ENCODE results near the gene FEM1A. TPM values are rescaled to one million over a fixed set of nuclear protein-coding genes. Genes with fewer than 3 reads are reported as not detected.

FEM1A gene
- total and polyA plus RNA-seq, 2 of the 13 experiments (the other 11 are each of a cell fraction or from before 2014, with no cell fraction given) = 3.2 to 10.8 TPM

DNA sequence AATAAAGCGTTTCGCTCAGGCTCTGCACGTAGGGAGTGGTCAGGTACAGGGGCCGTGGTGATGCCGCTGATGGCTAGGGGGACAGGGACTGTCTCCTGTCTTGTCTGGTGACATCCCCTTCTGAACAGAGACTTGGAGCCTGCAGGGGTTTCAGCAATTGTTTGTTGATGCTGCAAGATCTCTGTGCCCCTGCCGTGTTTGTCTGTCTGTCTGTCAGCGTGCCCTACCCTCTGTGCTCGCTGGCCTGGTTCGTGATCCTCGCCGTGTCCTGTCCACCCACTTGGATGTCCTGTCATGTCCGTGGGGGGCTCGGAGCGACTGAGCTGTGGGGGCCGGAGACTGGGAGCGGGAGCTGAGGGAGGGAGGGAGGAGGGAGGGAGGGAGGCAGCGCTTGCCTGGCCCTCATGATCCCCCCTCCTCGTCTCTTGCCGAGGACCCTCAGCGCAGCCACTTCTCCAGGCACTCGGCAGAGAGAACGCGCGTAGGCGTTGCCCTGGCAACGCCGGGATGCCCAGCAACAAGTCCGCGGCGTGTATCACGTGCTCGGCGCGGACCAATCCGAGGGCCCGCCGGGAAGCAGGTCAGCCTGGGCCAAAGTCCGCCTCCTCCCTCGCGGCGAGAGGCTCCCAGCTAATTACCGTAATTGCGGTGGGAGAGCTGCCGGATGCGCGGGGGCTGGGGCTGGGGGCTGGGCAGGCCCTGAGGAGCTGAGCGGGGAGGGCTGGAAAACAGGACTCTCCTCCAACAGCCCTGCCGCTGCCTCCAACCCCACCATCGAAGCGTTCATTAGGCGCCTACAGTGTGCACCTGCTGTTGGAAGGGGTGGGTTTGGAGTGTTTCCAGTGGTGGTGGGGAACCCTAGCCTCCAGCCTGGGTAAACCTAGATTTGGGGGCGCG is 31.9 kb upstream of the FEM1A start (continued):
- TF ChIP-seq YY1 (IDR thresholded peaks at IDR 0.05; ENCODE audit: insufficient read depth, insufficient replicate concordance, low read depth, low read length) (peak; percentile 81), NR0B2 (CRISPR knock-in tag; IDR thresholded peaks at IDR 0.05) (no peak), ZFP41 (CRISPR knock-in tag; IDR thresholded peaks at IDR 0.05; ENCODE audit: borderline replicate concordance) (no peak), ZNF773 (CRISPR knock-in tag; IDR thresholded peaks at IDR 0.05; ENCODE audit: borderline replicate concordance) (no peak), ZMAT3 (CRISPR knock-in tag; conservative IDR thresholded peaks at IDR 0.05) (peak; percentile 61; the same call in 1 of the 2 replicates), PHF5A (CRISPR knock-in tag; IDR thresholded peaks at IDR 0.05; ENCODE audit: low read depth, unreplicated experiment) (peak; percentile 73), ZNF781 (CRISPR knock-in tag; IDR thresholded peaks at IDR 0.05; ENCODE audit: borderline replicate concordance, not compliant biosample characterization) (no peak), HOXA7 (CRISPR knock-in tag; IDR thresholded peaks at IDR 0.05) (no peak), ZMYM4 (CRISPR knock-in tag; IDR thresholded peaks at IDR 0.05) (0 out of 2 replicates have a peak, but pooled peaks have one; percentile 25), ZNF605 (CRISPR knock-in tag; IDR thresholded peaks at IDR 0.05) (0 out of 2 replicates have a peak, but pooled peaks have one; percentile 38), MXI1 (IDR thresholded peaks at IDR 0.05; ENCODE audit: borderline replicate concordance, low read depth, low read length) (peak; percentile 98), AHDC1 (CRISPR knock-in tag; IDR thresholded peaks at IDR 0.05; ENCODE audit: borderline replicate concordance) (no peak), ZNF747 (CRISPR knock-in tag; IDR thresholded peaks at IDR 0.05; ENCODE audit: borderline replicate concordance) (0 out of 2 replicates have a peak, but pooled peaks have one; percentile 37), DNMT3B (CRISPR knock-in tag; conservative IDR thresholded peaks at IDR 0.05) (no peak), HNF4A (CRISPR knock-in tag; IDR thresholded peaks at IDR 0.05) (peak; percentile 91), HMGXB4 (CRISPR knock-in tag; IDR thresholded peaks at IDR 0.05; ENCODE audit: borderline replicate concordance in 1 of 2, low read depth in 1 of 2) (0 out of 4 replicates have a peak, but pooled peaks of 1 of the 2 experiments have one; percentile 52), ATF7-NPFF (CRISPR knock-in tag; IDR thresholded peaks at IDR 0.05; ENCODE audit: low read depth) (peak; percentile 76; the same call in 1 of the 2 replicates), ZNF776 (CRISPR knock-in tag; IDR thresholded peaks at IDR 0.05) (0 out of 2 replicates have a peak, but pooled peaks have one; percentile 26)
